ENCODE results near the gene MEI1. TPM values are rescaled to one million over a fixed set of nuclear protein-coding genes. Genes with fewer than 3 reads are reported as not detected.

The MEI1 gene
- total RNA-seq, 1 experiment from 2014 or later: 0.35 TPM

GRCh38 chr22:41775976-41776375 lies 76.7 kb downstream of the MEI1 start (continued):
- TF ChIP-seq RORB (CRISPR knock-in tag; IDR thresholded peaks at IDR 0.05): no peak
- TF ChIP-seq GTF2I (CRISPR knock-in tag; conservative IDR thresholded peaks at IDR 0.05): no peak
- TF ChIP-seq IRF2 (CRISPR knock-in tag; IDR thresholded peaks at IDR 0.05; ENCODE audit: borderline replicate concordance, low read depth): no peak
- TF ChIP-seq FOXK1 (CRISPR knock-in tag; IDR thresholded peaks at IDR 0.05): no peak

- Mint-ChIP-seq H3K9me3 (no peaks in the 10 kb centered on the region), H3K36me3 (no peaks in the 10 kb centered on the region), H3K27me3 (ENCODE audit: low read depth) (peaks cover 7% of the 10 kb centered on the region), H3K4me3 (no peak overlapping the region), H3K4me1 (peaks cover 8% of the 10 kb centered on the region), H3K27ac (no peak overlapping the region)
- ChIA-PET POLR2A (no interaction called here), CTCF (interaction anchor here (0.5 to 3.1 kb wide), 5 partner anchors 13 to 149 kb away, joined by 3 to 14 read pairs (median 4); no protein-coding TSS in a partner anchor)
- no peak for DNase-seq (ENCODE audit: low spot score)
- no peak for ATAC-seq
- TF ChIP-seq USF2 (CRISPR knock-in tag; IDR thresholded peaks at IDR 0.05): no peak
- no peak for TF ChIP-seq NR2C2 (CRISPR knock-in tag; IDR thresholded peaks at IDR 0.05)
- TF ChIP-seq PRRX2 (CRISPR knock-in tag; IDR thresholded peaks at IDR 0.05): no peak
- no peak for TF ChIP-seq E2F5 (CRISPR knock-in tag; IDR thresholded peaks at IDR 0.05)
- TF ChIP-seq PRDM15 (CRISPR knock-in tag; IDR thresholded peaks at IDR 0.05): no peak
- no peak for TF ChIP-seq ZNF512 (CRISPR knock-in tag; IDR thresholded peaks at IDR 0.05; ENCODE audit: borderline replicate concordance)
- TF ChIP-seq ZNF138 (CRISPR knock-in tag; conservative IDR thresholded peaks at IDR 0.05): no peak
- TF ChIP-seq ZBTB43 (CRISPR knock-in tag; IDR thresholded peaks at IDR 0.05): no peak
- no peak for TF ChIP-seq USF1 (CRISPR knock-in tag; IDR thresholded peaks at IDR 0.05)
- no peak for TF ChIP-seq NFATC4 (CRISPR knock-in tag; IDR thresholded peaks at IDR 0.05)
- TF ChIP-seq CREB1 (CRISPR knock-in tag; IDR thresholded peaks at IDR 0.05): no peak
- no peak for TF ChIP-seq ZNF317 (CRISPR knock-in tag; IDR thresholded peaks at IDR 0.05; ENCODE audit: borderline replicate concordance, low read depth)
- TF ChIP-seq IRF2 (CRISPR knock-in tag; IDR thresholded peaks at IDR 0.05; ENCODE audit: borderline replicate concordance, low read depth): no peak
- no peak for TF ChIP-seq SMAD3 (CRISPR knock-in tag; IDR thresholded peaks at IDR 0.05; ENCODE audit: borderline replicate concordance)
- no peak for TF ChIP-seq CDX4 (CRISPR knock-in tag; IDR thresholded peaks at IDR 0.05; ENCODE audit: borderline replicate concordance)
- TF ChIP-seq RORB (CRISPR knock-in tag; IDR thresholded peaks at IDR 0.05): no peak
- no peak for TF ChIP-seq FOXP1 (CRISPR knock-in tag; IDR thresholded peaks at IDR 0.05; ENCODE audit: borderline replicate concordance)
Measured at GRCh38 chr22:41776381-41776780, 77.1 kb downstream of the MEI1 start.

Data from WTC11 (cell line).